Loucy (cell line): ENCODE data around the gene CCM2.

ENCODE experiments used
- H2AFZ ChIP-seq: fragments of 200-600 bp; sonication (generic); 2 replicates; pipeline ENCODE4 v1.6.0; 2016; ENCODE audit warnings: antibody characterized with exemption, mild to moderate bottlenecking, low read length, moderate library complexity
- H3F3A ChIP-seq: fragments of 200-600 bp; 2 replicates; pipeline ENCODE4 v1.6.0; 2016; ENCODE audit warnings: antibody characterized with exemption, low read depth, mild to moderate bottlenecking
- H3K27me3 ChIP-seq: fragments of 200-600 bp; sonication (generic); 2 replicates; pipeline ENCODE4 v1.6.1; 2014; ENCODE audit warnings: low read length, mild to moderate bottlenecking; ENCODE audit not compliant: insufficient read depth, poor library complexity, severe bottlenecking
- H3K36me3 ChIP-seq: fragments of 200-600 bp; sonication (generic); 2 replicates; pipeline ENCODE4 v1.6.1; 2016; ENCODE audit warnings: low read length; ENCODE audit not compliant: insufficient read depth
- H3K4me1 ChIP-seq: fragments of 200-600 bp; sonication (generic); 2 replicates; pipeline ENCODE4 v1.5.1; 2014; ENCODE audit warnings: low read length, mild to moderate bottlenecking; ENCODE audit not compliant: insufficient read depth, poor library complexity, severe bottlenecking
- H3K4me2 ChIP-seq: fragments of 200-600 bp; sonication (generic); 2 replicates; pipeline ENCODE4 v1.6.0; 2014; ENCODE audit warnings: antibody characterized with exemption, low read length, low read depth, mild to moderate bottlenecking; ENCODE audit not compliant: poor library complexity, severe bottlenecking
- H3K4me3 ChIP-seq: fragments of 200-600 bp; sonication (generic); 2 replicates; pipeline ENCODE4 v1.5.1; 2014; ENCODE audit warnings: low read length, mild to moderate bottlenecking, mixed read lengths; ENCODE audit not compliant: poor library complexity, severe bottlenecking
- H3K79me2 ChIP-seq: fragments of 200-600 bp; sonication (generic); 2 replicates; pipeline ENCODE4 v1.6.1; 2014; ENCODE audit warnings: low read length; ENCODE audit not compliant: insufficient read depth
- H3K9ac ChIP-seq: fragments of 200-600 bp; sonication (generic); 2 replicates; pipeline ENCODE4 v1.6.0; 2014; ENCODE audit warnings: mild to moderate bottlenecking, low read depth, low read length, moderate library complexity; ENCODE audit not compliant: poor library complexity, severe bottlenecking
- H3K9me2 ChIP-seq: fragments of 200-600 bp; sonication (generic); replicated peaks from 2 replicates; pipeline ENCODE4 v1.6.1; 2016; ENCODE audit warnings: low read depth, low read length, mixed read lengths
- H3K9me3 ChIP-seq: fragments of 200-600 bp; sonication (generic); 2 replicates; pipeline ENCODE4 v1.6.1; 2014; ENCODE audit warnings: mild to moderate bottlenecking, antibody characterized with exemption, low read length, low read depth; ENCODE audit not compliant: insufficient read depth
- H4K20me1 ChIP-seq: fragments of 200-600 bp; sonication (generic); 2 replicates; pipeline ENCODE4 v1.6.0; 2014; ENCODE audit warnings: antibody characterized with exemption, low read length, mild to moderate bottlenecking; ENCODE audit not compliant: insufficient read depth, poor library complexity, severe bottlenecking
- EZH2phosphoT487 ChIP-seq: fragments of 200-600 bp; IDR thresholded peaks from 2 replicates; pipeline ENCODE4 v1.6.1; 2018; ENCODE audit warnings: antibody characterized with exemption, mild to moderate bottlenecking, moderate library complexity, borderline replicate concordance
- TF ChIP-seq, protein P1 (sequence below): fragments of 200-600 bp; sonication (generic); conservative IDR thresholded peaks from 2 replicates; pipeline ENCODE4 v1.5.1; 2014; ENCODE audit warnings: mild to moderate bottlenecking, antibody characterized with exemption, low read length

CCM2 gene

GRCh38 chr7:45036796-45037195 is 36.8 kb downstream of the CCM2 start:
- Histone ChIP-seq H3K27me3 (no peaks in the 10 kb centered on the region), H3K36me3 (peaks cover 41% of the 10 kb centered on the region; the same call in 1 of the 2 replicates), H3K9me2 (no peaks in the 10 kb centered on the region), H3F3A (no peaks in the 10 kb centered on the region), H3K4me2 (peak overlapping the region; percentile 58), H3K9me3 (no peaks in the 10 kb centered on the region), H3K4me3 (peak overlapping the region; percentile 30), H3K79me2 (peaks cover 88% of the 10 kb centered on the region), H4K20me1 (peaks cover 73% of the 10 kb centered on the region), H2AFZ (no peak overlapping the region), H3K4me1 (peaks cover 41% of the 10 kb centered on the region), H3K9ac (peak overlapping the region; percentile 37)
- TF ChIP-seq EZH2phosphoT487, result no peak
- TF ChIP-seq, protein P1, sequence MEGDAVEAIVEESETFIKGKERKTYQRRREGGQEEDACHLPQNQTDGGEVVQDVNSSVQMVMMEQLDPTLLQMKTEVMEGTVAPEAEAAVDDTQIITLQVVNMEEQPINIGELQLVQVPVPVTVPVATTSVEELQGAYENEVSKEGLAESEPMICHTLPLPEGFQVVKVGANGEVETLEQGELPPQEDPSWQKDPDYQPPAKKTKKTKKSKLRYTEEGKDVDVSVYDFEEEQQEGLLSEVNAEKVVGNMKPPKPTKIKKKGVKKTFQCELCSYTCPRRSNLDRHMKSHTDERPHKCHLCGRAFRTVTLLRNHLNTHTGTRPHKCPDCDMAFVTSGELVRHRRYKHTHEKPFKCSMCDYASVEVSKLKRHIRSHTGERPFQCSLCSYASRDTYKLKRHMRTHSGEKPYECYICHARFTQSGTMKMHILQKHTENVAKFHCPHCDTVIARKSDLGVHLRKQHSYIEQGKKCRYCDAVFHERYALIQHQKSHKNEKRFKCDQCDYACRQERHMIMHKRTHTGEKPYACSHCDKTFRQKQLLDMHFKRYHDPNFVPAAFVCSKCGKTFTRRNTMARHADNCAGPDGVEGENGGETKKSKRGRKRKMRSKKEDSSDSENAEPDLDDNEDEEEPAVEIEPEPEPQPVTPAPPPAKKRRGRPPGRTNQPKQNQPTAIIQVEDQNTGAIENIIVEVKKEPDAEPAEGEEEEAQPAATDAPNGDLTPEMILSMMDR, result no peak

- peak overlapping the region; percentile 58 for H3K4me2 ChIP-seq
- no peaks in the 10 kb centered on the region for H3F3A ChIP-seq
- H3K9me2 ChIP-seq, result no peaks in the 10 kb centered on the region
- H3K79me2 ChIP-seq, result peaks cover 86% of the 10 kb centered on the region
- H3K9ac ChIP-seq, result no peak overlapping the region
- no peaks in the 10 kb centered on the region for H3K9me3 ChIP-seq
- H3K36me3 ChIP-seq, result peaks cover 51% of the 10 kb centered on the region; the same call in 1 of the 2 replicates
- no peaks in the 10 kb centered on the region for H3K27me3 ChIP-seq
- peaks cover 30% of the 10 kb centered on the region for H3K4me1 ChIP-seq
- TF ChIP-seq, protein P1, result no peak
- TF ChIP-seq EZH2phosphoT487, result no peak
- H2AFZ ChIP-seq, result no peak overlapping the region
- no peak overlapping the region for H3K4me3 ChIP-seq
- peaks cover 64% of the 10 kb centered on the region for H4K20me1 ChIP-seq
These were observed 37.9 kb downstream of the CCM2 start for GRCh38 chr7:45037876-45038275.

- H3K4me3 ChIP-seq, result no peak overlapping the region
- no peaks in the 10 kb centered on the region for H3K9me2 ChIP-seq
- no peak for TF ChIP-seq EZH2phosphoT487
- TF ChIP-seq, protein P1, result no peak
- no peaks in the 10 kb centered on the region for H3K9me3 ChIP-seq
- H3K79me2 ChIP-seq, result peaks cover 84% of the 10 kb centered on the region
- peaks cover 18% of the 10 kb centered on the region for H3K4me1 ChIP-seq
- peaks cover 52% of the 10 kb centered on the region for H4K20me1 ChIP-seq
- peaks cover 62% of the 10 kb centered on the region; the same call in 1 of the 2 replicates for H3K36me3 ChIP-seq
- H3K4me2 ChIP-seq, result no peak overlapping the region
- H3F3A ChIP-seq, result no peaks in the 10 kb centered on the region
- no peak overlapping the region for H2AFZ ChIP-seq
- no peaks in the 10 kb centered on the region for H3K27me3 ChIP-seq
- no peak overlapping the region for H3K9ac ChIP-seq
These were observed 39.1 kb downstream of the CCM2 start for GRCh38 chr7:45039106-45039505.
